GM12872 (cell line): Measurements from ENCODE around the gene NUP210.

ENCODE experiments used
- CTCF ChIP-seq: IDR thresholded peaks from 3 replicates; pipeline ENCODE4 v1.5.1; 2011; ENCODE audit warnings: low read depth, mild to moderate bottlenecking, low read length, moderate library complexity; ENCODE audit not compliant: insufficient read depth

The NUP210 gene

GRCh38 chr3:13283877-13284264 lies 136.3 kb downstream of the NUP210 start:
- TF ChIP-seq CTCF = no peak

GRCh38 chr3:13282986-13283876 lies 136.9 kb downstream of the NUP210 start:
- TF ChIP-seq CTCF = peak; percentile 17; the same call in 1 of the 3 replicates

- no peak for TF ChIP-seq CTCF
Observed at GRCh38 chr3:13282358-13282985, 137.7 kb downstream of the NUP210 start.

- no peak for TF ChIP-seq CTCF
Observed at GRCh38 chr3:13281507-13282357, 138.4 kb downstream of the NUP210 start.

GRCh38 chr3:13280811-13281506 lies 139.2 kb downstream of the NUP210 start:
- no peak for TF ChIP-seq CTCF

GRCh38 chr3:13280122-13280790 lies 139.9 kb downstream of the NUP210 start:
- TF ChIP-seq CTCF = no peak
